Astrocyte (in vitro differentiated cells and primary cell): ENCODE results near the gene CSNK1D.

Experiments
- CTCF ChIP-seq: IDR thresholded peaks from 2 replicates; pipeline ENCODE4 v1.5.1; 2011; ENCODE audit warnings: low read depth, mild to moderate bottlenecking, inconsistent platforms, low read length, moderate library complexity; ENCODE audit not compliant: insufficient read depth
- EZH2 ChIP-seq: IDR thresholded peaks from 2 replicates; pipeline ENCODE4 v1.6.1; 2012; ENCODE audit warnings: mild to moderate bottlenecking, low read length, inconsistent platforms; ENCODE audit not compliant: insufficient read depth

- TF ChIP-seq CTCF: no peak
- no peak for TF ChIP-seq EZH2
Observed at GRCh38 chr17:82217120-82217529, 56.4 kb downstream of the CSNK1D start.
